Keratinocyte (primary cell): Measurements from ENCODE around the gene TRAPPC3L.

Source experiments
- CTCF ChIP-seq, 3 experiments: IDR thresholded peaks in 1 of 3; conservative IDR thresholded peaks in 1 of 3; optimal IDR thresholded peaks in 1 of 3; 2 replicates in 2 of 3; 3 replicates in 1 of 3; pipeline versions ENCODE3 to v1.5.1; 2011; ENCODE audit warnings: low read length in 3 of 3, mild to moderate bottlenecking in 3 of 3, moderate library complexity in 2 of 3, control low read depth in 1 of 3, inconsistent platforms in 1 of 3; ENCODE audit not compliant: insufficient read depth in 2 of 3; ENCODE audit errors: extremely low read depth in 1 of 3
- EZH2 ChIP-seq: IDR thresholded peaks from one replicate; pipeline ENCODE4 v1.6.1; 2012; ENCODE audit warnings: inconsistent platforms, mild to moderate bottlenecking, low read length, moderate library complexity

GRCh38 chr6:116500969-116501433 is 44.5 kb downstream of the TRAPPC3L start:
- no peak for TF ChIP-seq CTCF (optimal IDR thresholded peaks at IDR 0.05 in 1 of 3, IDR thresholded peaks at IDR 0.05 in 1 of 3, conservative IDR thresholded peaks at IDR 0.05 in 1 of 3; ENCODE audit: extremely low read depth in 1 of 3, insufficient read depth in 2 of 3, low read length in 3 of 3)
- no peak for TF ChIP-seq EZH2
